Neural progenitor cell (in vitro differentiated cells): Measurements from ENCODE around the gene THUMPD2. TPM values are rescaled to one million over a fixed set of nuclear protein-coding genes. Genes with fewer than 3 reads are reported as not detected.

Experiments used
- DNase-seq: peaks from one replicate; pipeline ENCODE4 v3.0.0-alpha.2; 2016; ENCODE audit warnings: low spot score
- H2AFZ ChIP-seq: fragments of 200-600 bp; sonication (generic); replicated peaks from 2 replicates; pipeline ENCODE4 v1.6.1; 2016; ENCODE audit warnings: antibody characterized with exemption
- H3F3A ChIP-seq: fragments of 200-600 bp; sonication (generic); 2 replicates; pipeline ENCODE4 v1.6.1; 2016; ENCODE audit warnings: antibody characterized with exemption, low read depth
- H3K27ac ChIP-seq: fragments of 200-600 bp; sonication (generic); 2 replicates; pipeline ENCODE4 v1.5.1; 2016; ENCODE audit warnings: mild to moderate bottlenecking
- H3K27me3 ChIP-seq: fragments of 200-600 bp; sonication (generic); 2 replicates; pipeline ENCODE4 v1.6.1; 2016; ENCODE audit warnings: mild to moderate bottlenecking, moderate library complexity
- H3K36me3 ChIP-seq: fragments of 200-600 bp; sonication (generic); 2 replicates; pipeline ENCODE4 v1.5.1; 2016
- H3K4me1 ChIP-seq: fragments of 200-600 bp; sonication (generic); 2 replicates; pipeline ENCODE4 v1.6.1; 2016; ENCODE audit warnings: mixed run types
- H3K4me2 ChIP-seq: fragments of 200-600 bp; sonication (generic); 2 replicates; pipeline ENCODE4 v1.6.1; 2016
- H3K4me3 ChIP-seq: fragments of 200-600 bp; sonication (generic); 2 replicates; pipeline ENCODE4 v1.5.1; 2016
- H3K79me2 ChIP-seq: fragments of 200-600 bp; sonication (generic); 2 replicates; pipeline ENCODE4 v1.6.1; 2016; ENCODE audit warnings: low read depth
- H3K9ac ChIP-seq: fragments of 200-600 bp; sonication (generic); 2 replicates; pipeline ENCODE4 v1.6.1; 2016
- H3K9me3 ChIP-seq: fragments of 200-600 bp; sonication (generic); 2 replicates; pipeline ENCODE4 v1.5.1; 2016; ENCODE audit warnings: low read depth
- H4K20me1 ChIP-seq: fragments of 200-600 bp; sonication (generic); 2 replicates; pipeline ENCODE4 v1.6.1; 2016; ENCODE audit warnings: low read depth
- H3K27ac Mint-ChIP-seq: 3 replicates; pipeline ENCODE4 v1.8.0; 2021; ENCODE audit warnings: mixed read lengths
- H3K27me3 Mint-ChIP-seq: 2 replicates; pipeline ENCODE4 v1.8.0; 2022; ENCODE audit warnings: low read depth, mild to moderate bottlenecking, inconsistent platforms, moderate library complexity, mixed read lengths; ENCODE audit not compliant: insufficient read depth
- H3K36me3 Mint-ChIP-seq: 3 replicates; pipeline ENCODE4 v1.8.0; 2021; ENCODE audit warnings: mixed read lengths
- H3K4me1 Mint-ChIP-seq: 3 replicates; pipeline ENCODE4 v1.8.0; 2021; ENCODE audit warnings: mixed read lengths
- H3K4me3 Mint-ChIP-seq: 3 replicates; pipeline ENCODE4 v1.8.0; 2021; ENCODE audit warnings: mild to moderate bottlenecking, moderate library complexity, mixed read lengths
- H3K9me3 Mint-ChIP-seq: 3 replicates; pipeline ENCODE4 v1.8.0; 2020; ENCODE audit warnings: mixed read lengths
- CTCF ChIP-seq: fragments of 200-600 bp; sonication (generic); IDR thresholded peaks from 2 replicates; pipeline ENCODE4 v1.5.1; 2017; ENCODE audit warnings: antibody characterized with exemption, mild to moderate bottlenecking
- EZH2 ChIP-seq: fragments of 200-600 bp; sonication (generic); IDR thresholded peaks from 2 replicates; pipeline ENCODE4 v1.6.1; 2017; ENCODE audit warnings: antibody characterized with exemption, mild to moderate bottlenecking, moderate library complexity
- EZH2phosphoT487 ChIP-seq: fragments of 200-600 bp; sonication (generic); IDR thresholded peaks from 2 replicates; pipeline ENCODE4 v1.6.1; 2017; ENCODE audit warnings: antibody characterized with exemption
- total RNA-seq: library from RNA; depleted of rRNA; stranded (reverse); fragments of >200 nt; gene quantifications from 2 replicates; pipeline ENCODE4 v1.2.3, GENCODE V29; 2015; ENCODE audit warnings: low replicate concordance

The THUMPD2 gene
- total RNA-seq, 1 donor from 2014 or later: 21.8 TPM

- H3K4me2 ChIP-seq: no peak overlapping the region
- H4K20me1 ChIP-seq: peaks cover 6% of the 10 kb centered on the region
- H3K27ac Mint-ChIP-seq: no peak overlapping the region
- H3K27ac ChIP-seq: no peak overlapping the region
- H3K9me3 Mint-ChIP-seq: no peaks in the 10 kb centered on the region
- peaks cover 33% of the 10 kb centered on the region for H3K36me3 Mint-ChIP-seq
- peaks cover 13% of the 10 kb centered on the region for H3K4me1 ChIP-seq
- H3K4me3 ChIP-seq: no peak overlapping the region
- peaks cover 19% of the 10 kb centered on the region for H3F3A ChIP-seq
- no peak overlapping the region for H3K9ac ChIP-seq
- H3K4me1 Mint-ChIP-seq: peaks cover 23% of the 10 kb centered on the region
- H3K79me2 ChIP-seq: no peaks in the 10 kb centered on the region
- peaks cover 3% of the 10 kb centered on the region for H3K36me3 ChIP-seq
- no peak overlapping the region for H2AFZ ChIP-seq
- H3K4me3 Mint-ChIP-seq: no peak overlapping the region
- H3K27me3 ChIP-seq: no peaks in the 10 kb centered on the region
- H3K9me3 ChIP-seq: no peaks in the 10 kb centered on the region
- TF ChIP-seq EZH2phosphoT487: no peak
- no peak for TF ChIP-seq CTCF
- TF ChIP-seq EZH2: no peak
- DNase-seq: no peak
- H3K27me3 Mint-ChIP-seq: peaks cover 3% of the 10 kb centered on the region
Observed at GRCh38 chr2:39738936-39739335, 40.1 kb downstream of the THUMPD2 start.

DNA sequence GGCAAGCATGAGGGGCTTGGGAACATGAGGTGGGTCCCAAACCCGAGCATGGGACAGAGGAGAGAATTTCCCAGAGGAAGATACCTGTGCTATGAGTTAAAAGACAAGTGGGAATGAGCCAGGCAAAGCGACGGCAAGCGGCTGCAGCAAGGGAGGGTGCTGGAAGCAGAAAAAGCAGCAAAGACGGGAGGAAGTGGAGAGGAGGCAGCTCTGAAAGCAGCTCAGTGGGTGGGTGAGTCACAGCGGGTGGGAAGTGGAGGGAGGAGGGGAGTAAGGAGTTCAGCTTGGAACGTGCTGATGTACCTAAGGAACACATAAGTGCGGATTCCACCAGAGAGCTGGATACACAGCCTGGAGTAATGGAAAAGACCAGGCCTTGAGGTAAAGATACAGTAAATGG, 41.4 kb downstream of the THUMPD2 start:
- TF ChIP-seq EZH2phosphoT487 (no peak), EZH2 (no peak), CTCF (no peak)
- Histone ChIP-seq H3K4me3 (no peak overlapping the region), H2AFZ (no peak overlapping the region), H3K4me2 (no peak overlapping the region), H3K36me3 (peaks cover 3% of the 10 kb centered on the region), H3K27me3 (no peaks in the 10 kb centered on the region), H3K27ac (no peak overlapping the region), H3K4me1 (peaks cover 7% of the 10 kb centered on the region), H3K9ac (no peak overlapping the region), H3F3A (peaks cover 6% of the 10 kb centered on the region), H3K79me2 (no peaks in the 10 kb centered on the region), H3K9me3 (no peaks in the 10 kb centered on the region), H4K20me1 (peaks cover 7% of the 10 kb centered on the region)
- peaks cover 41% of the 10 kb centered on the region for H3K36me3 Mint-ChIP-seq
- peaks cover 3% of the 10 kb centered on the region for H3K27me3 Mint-ChIP-seq
- H3K9me3 Mint-ChIP-seq: no peaks in the 10 kb centered on the region
- peak; percentile 38 for DNase-seq
- H3K27ac Mint-ChIP-seq: no peak overlapping the region
- H3K4me1 Mint-ChIP-seq: peaks cover 17% of the 10 kb centered on the region
- no peak overlapping the region for H3K4me3 Mint-ChIP-seq

DNA sequence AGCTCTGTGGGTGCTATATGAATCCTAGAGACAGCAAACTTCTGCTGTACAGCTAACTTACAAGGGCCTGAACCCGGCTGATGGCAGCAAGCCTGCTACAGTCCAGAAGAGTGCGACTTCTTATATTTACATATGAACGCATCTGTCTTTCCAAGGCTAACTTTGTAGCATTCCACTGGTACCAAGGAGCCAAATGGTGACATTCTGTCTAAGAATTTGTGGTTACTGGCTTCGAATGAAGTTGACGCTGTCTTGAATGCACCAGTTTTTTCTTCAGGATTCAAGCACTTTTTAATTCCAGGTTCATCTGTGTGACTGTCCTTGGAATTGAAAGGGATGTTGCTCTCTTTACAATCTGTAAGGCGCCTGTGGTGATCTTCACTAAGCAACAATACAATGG, 42.4 kb downstream of the THUMPD2 start:
- no peak overlapping the region for H3K4me3 ChIP-seq
- H3F3A ChIP-seq: no peaks in the 10 kb centered on the region
- no peaks in the 10 kb centered on the region for H3K79me2 ChIP-seq
- no peaks in the 10 kb centered on the region for H3K9me3 ChIP-seq
- Mint-ChIP-seq H3K36me3 (peaks cover 46% of the 10 kb centered on the region), H3K4me1 (peaks cover 17% of the 10 kb centered on the region), H3K9me3 (peaks cover 2% of the 10 kb centered on the region), H3K27ac (no peak overlapping the region), H3K4me3 (no peak overlapping the region), H3K27me3 (peaks cover 3% of the 10 kb centered on the region)
- H2AFZ ChIP-seq: no peak overlapping the region
- no peaks in the 10 kb centered on the region for H3K27me3 ChIP-seq
- H3K27ac ChIP-seq: no peak overlapping the region
- peaks cover 7% of the 10 kb centered on the region for H4K20me1 ChIP-seq
- TF ChIP-seq CTCF (no peak), EZH2phosphoT487 (no peak), EZH2 (no peak)
- DNase-seq: no peak
- peaks cover 7% of the 10 kb centered on the region for H3K4me1 ChIP-seq
- H3K4me2 ChIP-seq: no peak overlapping the region
- H3K9ac ChIP-seq: no peak overlapping the region
- H3K36me3 ChIP-seq: peaks cover 3% of the 10 kb centered on the region
